Vagina (tissue), 2 donors: Measurements from ENCODE around the gene NOP9. TPM values are rescaled to one million over a fixed set of nuclear protein-coding genes. Genes with fewer than 3 reads are reported as not detected.
"Not testable (repeated sequence)": the region's sequence is repeated elsewhere in the genome, so short reads cannot be mapped to it uniquely, and the experiment has no call there.

Experiments used
- DNase-seq, 2 donors: peaks; one replicate each; pipeline ENCODE4 v3.0.0-alpha.2; 2017; ENCODE audit errors: extremely low spot score in 2 of 2
- H3K27ac ChIP-seq: fragments of 200-600 bp; sonication (generic); one replicate; pipeline ENCODE4 v1.5.1; 2019
- H3K27me3 ChIP-seq: fragments of 200-600 bp; sonication (generic); one replicate; pipeline ENCODE4 v1.5.1; 2019
- H3K36me3 ChIP-seq, 2 donors: fragments of 200-600 bp; sonication (generic); one replicate each; pipeline ENCODE4 v1.5.1; 2017 to 2019
- H3K4me1 ChIP-seq: fragments of 200-600 bp; sonication (generic); one replicate; pipeline ENCODE4 v1.5.1; 2019
- H3K4me3 ChIP-seq, 2 donors: fragments of 200-600 bp; sonication (generic); 1 replicate in 1 of 2; 2 replicates in 1 of 2; pipeline ENCODE4 v1.5.1; 2016 to 2019
- H3K9me3 ChIP-seq: fragments of 200-600 bp; sonication (generic); one replicate; pipeline ENCODE4 v1.5.1; 2019
- POLR2A ChIP-seq, 2 donors: fragments of 450-650 bp; IDR thresholded peaks; one replicate each; pipeline ENCODE4 v1.6.1; 2017; ENCODE audit warnings: antibody characterized with exemption in 2 of 2, mild to moderate bottlenecking in 2 of 2, moderate library complexity in 2 of 2
- POLR2AphosphoS5 ChIP-seq, 2 donors: sonication (generic); formaldehyde crosslinking; IDR thresholded peaks; one replicate each; pipeline ENCODE4 v1.9.0; 2017; ENCODE audit warnings: antibody characterized with exemption in 2 of 2, mild to moderate bottlenecking in 2 of 2, low read depth in 1 of 2; ENCODE audit not compliant: insufficient read depth in 1 of 2
- intact Hi-C: fragments of 100-400 bp; cut with DNase I; formaldehyde crosslinking; loops from one replicate; pipeline ENCODE4 v1.15.1; 2023
- small RNA-seq: library from RNA; depleted of rRNA; stranded (forward); fragments of <200 nt; gene quantifications from one replicate; pipeline ENCODE3, GENCODE V24; 2016
- total RNA-seq: library from RNA; depleted of rRNA; stranded (reverse); fragments of >200 nt; gene quantifications from one replicate; pipeline ENCODE4 v1.2.3, GENCODE V29; 2016
- TF ChIP-seq, protein P1 (sequence below), 3 experiments: fragments of 450-650 bp in 2 of 3; fragments of 200-600 bp in 1 of 3; sonication (generic) in 1 of 3; IDR thresholded peaks; one replicate each; pipeline ENCODE4 v1.5.1; 2017 to 2019; ENCODE audit warnings: antibody characterized with exemption in 3 of 3, mild to moderate bottlenecking in 2 of 3, moderate library complexity in 2 of 3

NOP9 gene
- total RNA-seq, 1 donor from 2014 or later = 13.8 TPM

DNA sequence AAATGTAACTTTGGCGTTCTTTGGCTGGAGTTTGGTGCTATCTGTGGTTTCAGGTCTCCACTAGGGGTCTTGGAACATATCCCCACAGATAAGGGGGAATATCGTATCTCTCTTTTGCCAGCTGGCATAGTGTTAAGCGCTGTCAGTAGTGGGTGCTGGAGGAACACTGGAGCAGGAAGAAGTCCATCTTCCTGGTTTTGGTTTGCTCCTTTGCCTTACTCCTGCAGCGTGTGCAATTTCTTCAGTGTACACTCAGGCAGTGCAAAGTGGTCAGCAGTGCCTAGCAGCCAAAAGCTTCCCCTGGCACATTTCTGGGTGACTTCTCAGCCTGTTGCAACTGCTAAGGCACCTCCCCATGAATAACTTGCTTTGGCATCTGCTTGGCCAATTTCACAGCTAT is 51.9 kb downstream of the NOP9 start:
- Histone ChIP-seq H3K27me3 (no peaks in the 10 kb centered on the region), H3K4me1 (no peaks in the 10 kb centered on the region), H3K4me3 (no peak overlapping the region), H3K9me3 (no peaks in the 10 kb centered on the region), H3K36me3 (no peaks in the 10 kb centered on the region), H3K27ac (peak overlapping the region; percentile 10)
- intact Hi-C loops = no loop called here
- TF ChIP-seq, protein P1, sequence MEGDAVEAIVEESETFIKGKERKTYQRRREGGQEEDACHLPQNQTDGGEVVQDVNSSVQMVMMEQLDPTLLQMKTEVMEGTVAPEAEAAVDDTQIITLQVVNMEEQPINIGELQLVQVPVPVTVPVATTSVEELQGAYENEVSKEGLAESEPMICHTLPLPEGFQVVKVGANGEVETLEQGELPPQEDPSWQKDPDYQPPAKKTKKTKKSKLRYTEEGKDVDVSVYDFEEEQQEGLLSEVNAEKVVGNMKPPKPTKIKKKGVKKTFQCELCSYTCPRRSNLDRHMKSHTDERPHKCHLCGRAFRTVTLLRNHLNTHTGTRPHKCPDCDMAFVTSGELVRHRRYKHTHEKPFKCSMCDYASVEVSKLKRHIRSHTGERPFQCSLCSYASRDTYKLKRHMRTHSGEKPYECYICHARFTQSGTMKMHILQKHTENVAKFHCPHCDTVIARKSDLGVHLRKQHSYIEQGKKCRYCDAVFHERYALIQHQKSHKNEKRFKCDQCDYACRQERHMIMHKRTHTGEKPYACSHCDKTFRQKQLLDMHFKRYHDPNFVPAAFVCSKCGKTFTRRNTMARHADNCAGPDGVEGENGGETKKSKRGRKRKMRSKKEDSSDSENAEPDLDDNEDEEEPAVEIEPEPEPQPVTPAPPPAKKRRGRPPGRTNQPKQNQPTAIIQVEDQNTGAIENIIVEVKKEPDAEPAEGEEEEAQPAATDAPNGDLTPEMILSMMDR (IDR thresholded peaks at IDR 0.05) = no peak
- TF ChIP-seq POLR2A (IDR thresholded peaks at IDR 0.05) (no peak), POLR2AphosphoS5 (IDR thresholded peaks at IDR 0.05; ENCODE audit: insufficient read depth in 1 of 2, low read depth in 1 of 2) (no peak)
- DNase-seq = no peak

DNA sequence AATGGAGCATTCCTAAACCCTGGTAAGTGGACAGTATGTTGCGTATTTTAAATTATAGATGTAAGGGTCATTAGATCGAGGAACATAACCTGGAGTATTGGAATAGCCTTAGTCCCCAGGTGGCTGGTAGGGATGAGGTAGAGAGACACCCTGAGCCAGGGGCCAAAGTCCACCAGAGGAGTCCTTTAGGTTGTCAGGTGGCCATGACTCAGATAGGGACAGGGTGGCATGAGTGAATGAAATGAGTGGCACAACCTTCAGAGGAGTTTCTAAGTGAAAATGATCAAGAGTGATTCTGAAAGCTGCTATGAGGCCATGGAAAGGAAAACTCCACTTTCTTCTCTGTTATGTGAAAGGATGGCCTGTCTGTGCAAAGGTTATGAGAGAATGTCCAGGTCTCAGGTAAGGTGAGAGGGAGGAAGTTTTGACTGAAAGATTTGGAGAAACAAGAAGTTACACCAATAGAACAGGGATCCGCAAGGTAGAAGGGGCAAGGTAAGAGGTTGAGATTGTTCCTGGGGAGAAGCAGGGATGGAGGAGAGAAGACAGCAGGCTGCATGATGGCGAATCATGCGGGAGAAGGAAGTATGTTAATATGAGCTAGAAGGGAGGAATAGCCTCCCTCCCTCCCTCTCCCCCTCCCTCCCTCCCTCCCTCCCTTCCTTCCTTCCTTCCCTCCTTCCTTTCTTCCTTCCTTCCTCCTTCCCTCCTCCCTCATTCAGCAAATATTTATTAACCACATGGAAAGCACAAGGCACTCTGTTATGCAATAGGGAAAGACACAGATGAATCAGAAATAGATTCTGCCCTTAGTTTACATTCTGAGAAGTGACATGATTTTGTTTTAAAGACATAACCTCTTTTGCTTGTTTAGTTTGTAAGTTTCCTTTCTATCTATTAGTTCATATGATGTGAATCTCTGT is 54.2 kb downstream of the NOP9 start:
- DNase-seq = no peak
- peak overlapping the region; percentile 81 for H3K27ac ChIP-seq
- H3K27me3 ChIP-seq = no peaks in the 10 kb centered on the region
- TF ChIP-seq, protein P1 (IDR thresholded peaks at IDR 0.05) = no peak
- TF ChIP-seq POLR2AphosphoS5 (IDR thresholded peaks at IDR 0.05; ENCODE audit: insufficient read depth in 1 of 2, low read depth in 1 of 2) = peak in 1 of 2 donors; percentile 36
- H3K36me3 ChIP-seq = no peaks in the 10 kb centered on the region
- no peaks in the 10 kb centered on the region for H3K4me1 ChIP-seq
- H3K9me3 ChIP-seq = no peaks in the 10 kb centered on the region
- no peak overlapping the region for H3K4me3 ChIP-seq
- intact Hi-C loops = no loop called here

DNA sequence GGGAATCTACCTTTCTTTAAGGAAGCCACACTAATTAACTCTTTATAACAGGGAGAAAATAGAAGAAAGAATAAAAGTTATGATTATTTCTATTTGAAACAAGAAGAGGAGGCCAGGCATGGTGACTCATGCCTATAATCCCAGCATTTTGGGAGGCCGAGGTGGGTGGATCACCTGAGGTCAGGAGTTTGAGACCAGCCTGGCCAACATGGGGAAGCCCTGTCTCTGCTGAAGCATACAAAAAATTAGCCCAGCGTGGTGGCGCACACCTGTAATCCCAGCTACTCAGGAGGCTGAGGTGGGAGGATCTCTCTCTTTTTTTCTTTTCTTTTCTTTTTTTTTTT is 54.8 kb downstream of the NOP9 start:
- H3K27me3 ChIP-seq, H3K9me3 ChIP-seq, intact Hi-C loops, DNase-seq, H3K4me3 ChIP-seq, H3K36me3 ChIP-seq, H3K4me1 ChIP-seq: not testable (repeated sequence)
- H3K27ac ChIP-seq = peak overlapping the region; percentile 81

DNA sequence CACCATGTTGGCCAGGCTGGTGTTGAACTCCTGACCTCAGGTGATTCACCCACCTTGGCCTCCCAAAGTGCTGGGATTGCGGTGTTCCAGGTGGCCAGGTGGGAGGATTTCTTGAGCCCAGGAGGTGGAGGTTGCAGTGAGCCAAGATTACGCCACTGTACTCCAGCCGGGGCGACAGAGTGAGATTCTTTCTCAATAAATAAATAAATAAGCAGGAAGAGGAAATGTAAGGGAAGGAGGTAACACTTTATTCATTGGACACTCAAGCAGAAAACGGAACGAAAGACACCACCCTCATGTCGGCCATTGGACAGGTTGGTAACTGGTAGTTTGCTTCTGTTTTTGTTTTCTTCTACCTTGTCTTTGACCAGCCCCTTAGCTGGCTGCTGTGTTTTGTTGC is 55.4 kb downstream of the NOP9 start:
- Histone ChIP-seq H3K4me1 (no peaks in the 10 kb centered on the region), H3K27me3 (no peaks in the 10 kb centered on the region), H3K27ac (peak overlapping the region; percentile 81), H3K9me3 (no peaks in the 10 kb centered on the region), H3K4me3 (no peak overlapping the region), H3K36me3 (no peaks in the 10 kb centered on the region)
- no peak for DNase-seq
- intact Hi-C loops = no loop called here
- TF ChIP-seq, protein P1 (IDR thresholded peaks at IDR 0.05) = no peak
- TF ChIP-seq POLR2A (IDR thresholded peaks at IDR 0.05) = no peak
- no peak for TF ChIP-seq POLR2AphosphoS5 (IDR thresholded peaks at IDR 0.05; ENCODE audit: insufficient read depth in 1 of 2, low read depth in 1 of 2)

DNA sequence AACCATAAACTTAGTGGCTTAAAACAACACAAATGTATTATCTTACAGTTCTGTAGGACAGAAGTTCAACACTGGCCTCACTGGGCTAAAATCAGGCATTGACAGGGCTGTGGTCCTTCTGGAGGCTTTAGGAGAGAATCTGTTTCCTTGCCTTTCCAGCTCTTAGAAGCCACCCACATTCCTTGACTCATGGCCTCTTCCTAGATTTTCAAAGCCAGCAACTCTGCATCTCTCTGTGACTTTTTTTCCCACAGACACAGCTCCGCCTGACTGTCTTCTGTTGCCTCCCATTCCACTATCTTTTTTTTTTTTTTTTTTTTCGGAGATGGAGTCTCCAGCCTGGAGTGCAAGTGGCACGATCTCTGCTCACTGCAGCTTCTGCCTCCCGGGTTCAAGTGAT is 56.6 kb downstream of the NOP9 start:
- H3K27ac ChIP-seq = no peak overlapping the region
- intact Hi-C loops = no loop called here
- no peaks in the 10 kb centered on the region for H3K4me1 ChIP-seq
- no peak overlapping the region for H3K4me3 ChIP-seq
- no peaks in the 10 kb centered on the region for H3K36me3 ChIP-seq
- no peaks in the 10 kb centered on the region for H3K27me3 ChIP-seq
- TF ChIP-seq, protein P1 (IDR thresholded peaks at IDR 0.05) = no peak
- TF ChIP-seq POLR2AphosphoS5 (IDR thresholded peaks at IDR 0.05; ENCODE audit: insufficient read depth in 1 of 2, low read depth in 1 of 2) = no peak
- no peak for TF ChIP-seq POLR2A (IDR thresholded peaks at IDR 0.05)
- no peak for DNase-seq
- no peaks in the 10 kb centered on the region for H3K9me3 ChIP-seq

Small RNA genes lying within 50 kb of the gene (small RNA-seq; reads per million reads assigned to genes)
- gene RF00026 = not detected

Other genes with a start within 250 kb of the NOP9 start
- gene CARMIL3, start 247.8 kb upstream of the NOP9 start, total RNA-seq = 1.2 TPM
- gene CPNE6, start 228.3 kb upstream of the NOP9 start, total RNA-seq = not detected
- 18.7 TPM for gene PCK2, start 205.5 kb upstream of the NOP9 start, total RNA-seq
- gene DCAF11, start 185.1 kb upstream of the NOP9 start, total RNA-seq = 75.6 TPM
- gene NRL, start 184.9 kb upstream of the NOP9 start, total RNA-seq = 1.2 TPM
- gene FITM1, start 169.2 kb upstream of the NOP9 start, total RNA-seq = not detected
- 118 TPM for gene PSME1, start 163.7 kb upstream of the NOP9 start, total RNA-seq
- gene EMC9, start 158.3 kb upstream of the NOP9 start, total RNA-seq = 23.8 TPM
- 131 TPM for gene PSME2, start 153.2 kb upstream of the NOP9 start, total RNA-seq
- 87.9 TPM for gene RNF31, start 152.4 kb upstream of the NOP9 start, total RNA-seq
- 55.0 TPM for gene IRF9, start 138.6 kb upstream of the NOP9 start, total RNA-seq
- gene REC8, start 127.8 kb upstream of the NOP9 start, total RNA-seq = 5.9 TPM
- gene IPO4, start 111.0 kb upstream of the NOP9 start, total RNA-seq = 28.5 TPM
- gene TM9SF1, start 104.4 kb upstream of the NOP9 start, total RNA-seq = 37.3 TPM
- gene TSSK4, start 94.2 kb upstream of the NOP9 start, total RNA-seq = 0.74 TPM
- 37.6 TPM for gene CHMP4A, start 86.4 kb upstream of the NOP9 start, total RNA-seq
- 32.7 TPM for gene MDP1, start 83.8 kb upstream of the NOP9 start, total RNA-seq
- gene NEDD8, start 67.5 kb upstream of the NOP9 start, total RNA-seq = 140 TPM
- gene GMPR2, start 66.9 kb upstream of the NOP9 start, total RNA-seq = 35.6 TPM
- gene TINF2, start 57.2 kb upstream of the NOP9 start, total RNA-seq = 64.1 TPM
- 269 TPM for gene TGM1, start 36.7 kb upstream of the NOP9 start, total RNA-seq
- gene RABGGTA, start 28.3 kb upstream of the NOP9 start, total RNA-seq = 43.5 TPM
- gene DHRS1, start 70 bp upstream of the NOP9 start, total RNA-seq = 84.2 TPM
- 16.0 TPM for gene CIDEB, start 8.1 kb downstream of the NOP9 start, total RNA-seq
- 66.5 TPM for gene LTB4R2, start 10.3 kb downstream of the NOP9 start, total RNA-seq
- gene LTB4R, start 11.7 kb downstream of the NOP9 start, total RNA-seq = 35.1 TPM
- gene ADCY4, start 35.2 kb downstream of the NOP9 start, total RNA-seq = 32.7 TPM
- 10.1 TPM for gene RIPK3, start 40.1 kb downstream of the NOP9 start, total RNA-seq
- 47.9 TPM for gene NFATC4, start 68.3 kb downstream of the NOP9 start, total RNA-seq
- gene NYNRIN, start 99.2 kb downstream of the NOP9 start, total RNA-seq = 14.7 TPM
- gene CBLN3, start 129.8 kb downstream of the NOP9 start, total RNA-seq = 1.7 TPM
- gene KHNYN, start 130.1 kb downstream of the NOP9 start, total RNA-seq = 41.7 TPM
- 43.2 TPM for gene SDR39U1, start 142.9 kb downstream of the NOP9 start, total RNA-seq
- gene CMA1, start 208.4 kb downstream of the NOP9 start, total RNA-seq = not detected